Subcutaneous adipose tissue (tissue), 4 donors: ENCODE data around the gene PDHA2. TPM values are rescaled to one million over a fixed set of nuclear protein-coding genes. Genes with fewer than 3 reads are reported as not detected.

ENCODE experiments used
- total RNA-seq, 4 donors: library from RNA; depleted of rRNA; stranded (reverse); fragments of >200 nt; gene quantifications; one replicate each; pipeline ENCODE4 v1.1.0, GENCODE V29; 2016
- TF ChIP-seq, protein P1 (sequence below): fragments of 450-650 bp; IDR thresholded peaks from one replicate; pipeline ENCODE4 v1.5.1; 2016; ENCODE audit warnings: low read depth, mild to moderate bottlenecking, control low read depth, antibody characterized with exemption, moderate library complexity

The PDHA2 gene
- not detected for total RNA-seq

DNA sequence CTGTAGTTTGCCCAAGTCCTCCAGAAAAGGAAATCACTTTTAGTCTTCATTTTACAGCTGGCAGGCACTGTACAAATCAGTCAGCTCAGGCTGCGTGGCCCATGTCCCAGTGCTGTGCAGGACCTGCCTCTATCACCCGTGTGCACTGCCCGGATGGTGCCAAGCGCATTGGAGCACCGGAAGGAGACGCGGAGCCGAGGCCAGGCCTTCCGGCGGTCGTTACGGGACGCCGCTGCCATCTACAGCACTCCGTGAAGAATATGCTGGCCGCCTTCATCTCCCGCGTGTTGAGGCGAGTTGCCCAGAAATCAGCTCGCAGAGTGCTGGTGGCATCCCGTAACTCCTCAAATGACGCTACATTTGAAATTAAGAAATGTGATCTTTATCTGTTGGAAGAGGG, at the start of gene PDHA2:
Gene PDHA2, plus strand, starts transcription at position 203 of the 400 bp plus-strand sequence. Its CDS starts 58 bp downstream, at position 261.
- TF ChIP-seq, protein P1, sequence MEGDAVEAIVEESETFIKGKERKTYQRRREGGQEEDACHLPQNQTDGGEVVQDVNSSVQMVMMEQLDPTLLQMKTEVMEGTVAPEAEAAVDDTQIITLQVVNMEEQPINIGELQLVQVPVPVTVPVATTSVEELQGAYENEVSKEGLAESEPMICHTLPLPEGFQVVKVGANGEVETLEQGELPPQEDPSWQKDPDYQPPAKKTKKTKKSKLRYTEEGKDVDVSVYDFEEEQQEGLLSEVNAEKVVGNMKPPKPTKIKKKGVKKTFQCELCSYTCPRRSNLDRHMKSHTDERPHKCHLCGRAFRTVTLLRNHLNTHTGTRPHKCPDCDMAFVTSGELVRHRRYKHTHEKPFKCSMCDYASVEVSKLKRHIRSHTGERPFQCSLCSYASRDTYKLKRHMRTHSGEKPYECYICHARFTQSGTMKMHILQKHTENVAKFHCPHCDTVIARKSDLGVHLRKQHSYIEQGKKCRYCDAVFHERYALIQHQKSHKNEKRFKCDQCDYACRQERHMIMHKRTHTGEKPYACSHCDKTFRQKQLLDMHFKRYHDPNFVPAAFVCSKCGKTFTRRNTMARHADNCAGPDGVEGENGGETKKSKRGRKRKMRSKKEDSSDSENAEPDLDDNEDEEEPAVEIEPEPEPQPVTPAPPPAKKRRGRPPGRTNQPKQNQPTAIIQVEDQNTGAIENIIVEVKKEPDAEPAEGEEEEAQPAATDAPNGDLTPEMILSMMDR = no peak

DNA sequence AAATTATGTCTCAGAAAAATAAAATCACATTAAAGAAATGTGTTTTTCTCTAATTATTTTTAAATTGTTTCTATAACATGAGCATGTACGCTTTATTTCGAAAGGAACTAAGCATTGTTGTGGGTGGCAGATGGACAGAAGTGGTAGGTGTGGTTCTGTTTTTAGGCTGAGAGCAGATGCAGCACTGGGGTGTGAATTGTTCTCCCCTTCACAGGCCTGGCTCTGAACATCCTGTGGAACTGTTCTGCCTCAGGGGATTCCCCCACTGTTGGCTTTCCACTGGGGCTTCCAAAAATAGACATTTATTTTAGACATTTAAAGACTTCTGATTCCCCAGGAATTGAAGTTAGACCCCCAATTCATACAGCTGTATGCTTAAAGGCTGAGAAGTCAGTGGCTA, 41.9 kb upstream of the PDHA2 start:
- TF ChIP-seq, protein P1 = no peak

DNA sequence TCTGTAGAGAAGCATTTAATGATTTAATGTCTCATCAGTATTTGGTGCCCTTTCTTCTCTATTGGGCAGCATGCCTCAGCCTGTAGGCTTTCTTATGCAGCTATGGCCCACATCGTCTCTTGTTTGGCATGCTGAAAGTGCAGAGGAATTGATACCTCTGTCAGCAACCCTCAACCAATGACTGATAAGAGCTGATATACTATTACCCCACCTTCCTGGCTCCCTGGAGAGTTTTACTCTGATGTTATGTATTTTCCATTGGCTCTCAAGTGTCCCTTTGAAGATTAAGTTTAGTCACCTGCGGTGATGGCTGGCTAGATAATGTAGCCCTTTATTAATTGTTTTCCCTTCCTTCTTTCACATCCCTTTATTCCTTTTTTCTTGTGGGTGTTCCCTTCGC, 41.2 kb upstream of the PDHA2 start:
- TF ChIP-seq, protein P1 = no peak

DNA sequence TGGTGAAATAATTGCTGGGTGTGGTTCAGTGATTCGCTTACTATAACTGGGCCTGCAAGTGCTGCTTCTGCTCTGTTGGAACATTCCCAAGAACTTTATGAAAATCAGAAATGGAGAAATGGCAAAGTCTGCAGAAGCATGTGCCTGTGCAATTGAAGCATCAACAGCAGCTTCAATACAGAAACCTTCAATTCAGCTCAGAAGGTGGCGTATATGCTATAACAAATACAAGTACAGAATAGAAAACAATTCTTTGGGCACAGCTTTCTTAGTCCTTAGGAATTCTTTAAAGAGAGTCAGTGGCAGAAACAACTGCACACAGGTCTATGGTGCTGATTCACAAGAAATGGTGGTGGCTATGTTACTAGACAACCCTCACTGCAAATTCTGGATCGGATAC, 18.0 kb upstream of the PDHA2 start:
- TF ChIP-seq, protein P1 = no peak

DNA sequence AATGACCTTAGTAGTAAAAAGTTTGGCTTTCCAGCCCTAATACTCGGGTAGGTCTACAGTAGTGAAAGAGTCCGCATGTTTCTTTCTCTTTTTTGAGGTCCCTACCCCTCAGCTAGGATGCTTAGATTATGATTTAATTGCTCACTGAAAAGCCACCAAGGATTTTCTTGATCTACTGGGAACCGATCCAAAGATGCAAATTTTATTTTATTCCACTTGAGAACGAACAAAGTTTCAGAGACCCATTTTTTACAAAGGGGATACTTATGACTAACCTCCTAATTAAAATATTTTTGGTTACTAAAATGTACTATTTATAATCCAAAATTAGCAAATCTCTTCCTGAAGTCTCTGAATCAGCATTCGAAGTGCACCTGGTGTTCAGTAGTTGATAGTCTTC, 14.3 kb upstream of the PDHA2 start:
- TF ChIP-seq, protein P1 = no peak

DNA sequence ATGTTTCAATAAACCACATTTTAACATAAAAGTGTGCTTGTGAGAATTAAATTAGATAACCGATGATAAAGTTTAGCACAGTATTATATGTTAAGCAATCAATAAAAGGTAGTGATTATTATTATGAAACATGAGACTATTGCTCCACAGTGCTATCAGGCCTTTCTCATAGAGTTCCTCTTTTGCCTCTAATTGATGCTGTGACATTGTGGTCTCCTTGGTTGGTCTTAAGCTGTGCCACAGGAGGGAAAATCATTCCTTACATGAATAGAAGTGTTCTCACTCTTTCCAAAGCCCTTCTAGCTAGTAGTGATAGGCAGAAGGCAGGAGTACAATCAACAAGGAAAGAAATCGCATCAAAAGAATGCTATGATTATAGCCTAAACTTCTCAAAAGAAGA, 9.2 kb upstream of the PDHA2 start:
- TF ChIP-seq, protein P1 = no peak

DNA sequence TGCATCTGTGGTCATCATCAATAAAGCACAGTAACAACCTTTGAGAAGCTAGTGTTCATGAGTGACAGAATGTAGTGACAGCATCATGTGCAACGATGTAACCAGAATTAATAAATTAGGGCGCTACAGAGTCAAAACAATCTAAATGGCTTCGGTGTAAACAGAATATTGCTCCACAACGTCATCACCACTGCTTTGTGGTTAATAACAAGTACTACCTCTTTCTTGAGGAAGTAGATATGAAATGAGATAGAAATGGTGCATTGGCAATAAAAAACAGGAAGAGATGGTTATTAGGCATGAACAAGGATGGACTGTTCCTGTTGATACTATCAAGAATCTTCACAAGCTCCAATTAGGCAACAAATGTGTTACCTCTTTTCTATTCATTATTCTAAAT, 8.7 kb upstream of the PDHA2 start:
- TF ChIP-seq, protein P1 = no peak
